Measurements from ENCODE around the gene ANKRD63. TPM values are rescaled to one million over a fixed set of nuclear protein-coding genes. Genes with fewer than 3 reads are reported as not detected.

The ANKRD63 gene
- total and polyA plus RNA-seq, 2 donors (not counting 1 experiment from before 2014, with no cell fraction given) = not detected

DNA sequence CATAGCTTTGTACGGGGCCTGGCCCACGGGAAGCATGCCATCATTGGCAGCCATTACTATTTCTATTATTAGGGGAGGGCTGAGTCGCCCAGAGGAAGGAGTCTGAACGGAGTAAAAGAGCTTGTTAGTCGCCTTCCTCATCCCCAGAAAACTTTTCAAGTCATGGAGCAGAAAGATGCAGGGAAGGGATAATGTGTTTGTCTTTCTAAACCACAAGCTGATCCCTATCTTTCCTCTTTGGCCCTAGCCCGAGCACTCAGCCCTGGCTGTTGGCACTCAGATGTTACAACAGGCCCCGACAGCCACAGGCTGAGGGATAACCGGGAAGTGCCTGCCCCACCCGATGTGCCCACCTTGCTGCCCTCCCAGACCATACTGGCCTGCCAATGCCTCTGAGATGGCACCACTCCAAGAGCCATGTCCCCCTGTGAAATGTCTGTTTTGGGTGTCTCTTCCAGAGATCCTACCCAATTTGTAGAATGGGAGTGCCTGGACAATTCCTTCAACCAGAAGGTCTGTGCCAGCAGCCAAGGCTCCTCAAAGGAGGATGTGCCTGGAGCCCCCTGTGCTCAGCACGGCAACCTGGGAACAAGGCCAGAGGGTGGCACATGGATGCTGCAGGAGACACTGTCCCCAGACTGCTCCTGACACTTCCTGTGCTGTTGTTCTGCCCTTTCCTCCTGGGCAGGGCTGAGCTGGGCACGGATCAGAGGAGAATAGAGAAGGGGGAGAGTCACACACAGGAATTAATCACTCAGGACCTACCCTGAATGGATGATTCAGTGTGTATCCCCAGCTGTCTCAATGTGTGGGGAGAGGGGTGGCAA, 33.2 kb downstream of the ANKRD63 start:
- no peaks in the 10 kb centered on the region for H3K79me2 ChIP-seq (ENCODE audit: control insufficient read depth, insufficient read depth, low read length)
- peak in 1 of 2 donors; percentile 63 for DNase-seq (ENCODE audit: low read depth in 2 of 2)
- H3K27me3 ChIP-seq (ENCODE audit: control insufficient read depth, insufficient read depth, low read length) = peaks cover 39% of the 10 kb centered on the region

DNA sequence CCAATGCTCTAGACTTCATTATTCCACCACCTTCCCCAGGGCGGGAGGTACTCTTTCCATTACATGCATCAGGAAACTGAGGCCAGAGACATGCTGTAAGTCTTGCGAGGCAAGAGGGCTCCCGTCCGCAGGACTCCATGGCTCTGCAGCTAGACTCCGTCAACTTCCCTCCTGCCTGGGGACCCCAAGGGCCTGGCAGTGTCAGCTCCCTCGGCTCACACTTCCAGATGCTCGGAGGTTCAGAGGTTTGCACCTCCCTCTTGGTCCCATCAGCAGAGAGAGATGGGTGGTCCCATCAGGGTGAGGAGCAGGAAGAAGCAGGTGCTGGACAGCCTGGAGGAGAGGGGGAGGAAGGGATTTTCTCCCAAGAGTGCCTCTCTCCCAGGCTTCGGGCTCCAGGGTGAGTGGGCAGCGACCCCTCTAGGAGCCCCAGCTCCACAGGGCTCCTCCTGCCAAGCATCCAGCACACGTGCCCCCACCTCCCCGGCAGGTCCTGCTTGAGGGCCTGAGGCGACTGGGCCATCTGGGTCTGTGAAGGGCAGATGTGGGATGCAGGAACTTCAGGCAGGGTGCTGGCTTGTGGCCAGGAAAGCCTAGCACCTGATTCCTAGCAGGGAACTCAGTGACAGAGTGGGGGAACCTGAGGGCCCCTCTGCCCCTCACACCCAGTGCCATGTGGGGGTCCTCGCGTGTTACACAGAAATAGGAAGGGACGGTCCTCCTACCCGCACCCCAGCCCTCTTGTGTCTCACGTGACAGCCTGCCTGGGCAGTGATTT, 34.7 kb downstream of the ANKRD63 start:
- no peak overlapping the region for H3K4me2 ChIP-seq (ENCODE audit: extremely low read depth, insufficient read depth, low read length)
- no peak overlapping the region for H2AFZ ChIP-seq (ENCODE audit: low read length)
- no peaks in the 10 kb centered on the region for H3K9me3 ChIP-seq (ENCODE audit: control insufficient read depth, insufficient read depth, low read depth, low read length)
- DNase-seq (ENCODE audit: low read depth in 2 of 2) = no peak
- no peaks in the 10 kb centered on the region for H3K79me2 ChIP-seq (ENCODE audit: control insufficient read depth, insufficient read depth, low read length)
- no peak overlapping the region for H3K27ac ChIP-seq (ENCODE audit: insufficient read depth, low read length)
- H3K4me1 ChIP-seq (ENCODE audit: control insufficient read depth, extremely low read depth, insufficient read depth, low read length) = no peaks in the 10 kb centered on the region
- H3K36me3 ChIP-seq (ENCODE audit: control insufficient read depth, insufficient read depth, low read length) = no peaks in the 10 kb centered on the region
- H3K9ac ChIP-seq (ENCODE audit: insufficient read depth, low read length) = no peak overlapping the region
- H3K27me3 ChIP-seq (ENCODE audit: control insufficient read depth, insufficient read depth, low read length) = peaks cover 28% of the 10 kb centered on the region
- TF ChIP-seq, protein P1, sequence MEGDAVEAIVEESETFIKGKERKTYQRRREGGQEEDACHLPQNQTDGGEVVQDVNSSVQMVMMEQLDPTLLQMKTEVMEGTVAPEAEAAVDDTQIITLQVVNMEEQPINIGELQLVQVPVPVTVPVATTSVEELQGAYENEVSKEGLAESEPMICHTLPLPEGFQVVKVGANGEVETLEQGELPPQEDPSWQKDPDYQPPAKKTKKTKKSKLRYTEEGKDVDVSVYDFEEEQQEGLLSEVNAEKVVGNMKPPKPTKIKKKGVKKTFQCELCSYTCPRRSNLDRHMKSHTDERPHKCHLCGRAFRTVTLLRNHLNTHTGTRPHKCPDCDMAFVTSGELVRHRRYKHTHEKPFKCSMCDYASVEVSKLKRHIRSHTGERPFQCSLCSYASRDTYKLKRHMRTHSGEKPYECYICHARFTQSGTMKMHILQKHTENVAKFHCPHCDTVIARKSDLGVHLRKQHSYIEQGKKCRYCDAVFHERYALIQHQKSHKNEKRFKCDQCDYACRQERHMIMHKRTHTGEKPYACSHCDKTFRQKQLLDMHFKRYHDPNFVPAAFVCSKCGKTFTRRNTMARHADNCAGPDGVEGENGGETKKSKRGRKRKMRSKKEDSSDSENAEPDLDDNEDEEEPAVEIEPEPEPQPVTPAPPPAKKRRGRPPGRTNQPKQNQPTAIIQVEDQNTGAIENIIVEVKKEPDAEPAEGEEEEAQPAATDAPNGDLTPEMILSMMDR (conservative IDR thresholded peaks at IDR 0.05 in 1 of 2, IDR thresholded peaks at IDR 0.05 in 1 of 2; ENCODE audit: low read depth in 1 of 2, low read length in 2 of 2) = no peak
- TF ChIP-seq EZH2 (IDR thresholded peaks at IDR 0.05; ENCODE audit: low read length, missing control alignments) = no peak
- H4K20me1 ChIP-seq (ENCODE audit: control insufficient read depth, extremely low read depth, insufficient read depth, low read length) = no peaks in the 10 kb centered on the region
- H3K4me3 ChIP-seq (replicated peaks in 1 of 4; ENCODE audit: control extremely low read depth in 1 of 4, insufficient read depth in 1 of 4, low read depth in 3 of 4, low read length in 4 of 4) = no peak overlapping the region

More for the DNA sequence above, 33.2 kb downstream of the ANKRD63 start:
- Histone ChIP-seq H2AFZ (ENCODE audit: low read length) (no peak overlapping the region), H3K27ac (ENCODE audit: insufficient read depth, low read length) (no peak overlapping the region), H3K4me3 (replicated peaks in 1 of 4; ENCODE audit: control extremely low read depth in 1 of 4, insufficient read depth in 1 of 4, low read depth in 3 of 4, low read length in 4 of 4) (no peak overlapping the region), H3K4me1 (ENCODE audit: control insufficient read depth, extremely low read depth, insufficient read depth, low read length) (no peaks in the 10 kb centered on the region), H3K36me3 (ENCODE audit: control insufficient read depth, insufficient read depth, low read length) (no peaks in the 10 kb centered on the region), H3K9me3 (ENCODE audit: control insufficient read depth, insufficient read depth, low read depth, low read length) (no peaks in the 10 kb centered on the region), H3K4me2 (ENCODE audit: extremely low read depth, insufficient read depth, low read length) (no peak overlapping the region), H3K9ac (ENCODE audit: insufficient read depth, low read length) (no peak overlapping the region), H4K20me1 (ENCODE audit: control insufficient read depth, extremely low read depth, insufficient read depth, low read length) (no peaks in the 10 kb centered on the region)
- TF ChIP-seq, protein P1 (conservative IDR thresholded peaks at IDR 0.05 in 1 of 2, IDR thresholded peaks at IDR 0.05 in 1 of 2; ENCODE audit: low read depth in 1 of 2, low read length in 2 of 2) = no peak
- no peak for TF ChIP-seq EZH2 (IDR thresholded peaks at IDR 0.05; ENCODE audit: low read length, missing control alignments)

GRCh38 chr15:40247406-40247971, 35.4 kb downstream of the ANKRD63 start:
- H3K36me3 ChIP-seq (ENCODE audit: control insufficient read depth, insufficient read depth, low read length) = no peaks in the 10 kb centered on the region
- no peaks in the 10 kb centered on the region for H3K9me3 ChIP-seq (ENCODE audit: control insufficient read depth, insufficient read depth, low read depth, low read length)
- peaks cover 25% of the 10 kb centered on the region for H3K27me3 ChIP-seq (ENCODE audit: control insufficient read depth, insufficient read depth, low read length)
- no peaks in the 10 kb centered on the region for H3K4me1 ChIP-seq (ENCODE audit: control insufficient read depth, extremely low read depth, insufficient read depth, low read length)
- H2AFZ ChIP-seq (ENCODE audit: low read length) = no peak overlapping the region
- no peak overlapping the region for H3K4me2 ChIP-seq (ENCODE audit: extremely low read depth, insufficient read depth, low read length)
- no peaks in the 10 kb centered on the region for H3K79me2 ChIP-seq (ENCODE audit: control insufficient read depth, insufficient read depth, low read length)
- no peak overlapping the region for H3K27ac ChIP-seq (ENCODE audit: insufficient read depth, low read length)
- TF ChIP-seq, protein P1 (conservative IDR thresholded peaks at IDR 0.05 in 1 of 2, IDR thresholded peaks at IDR 0.05 in 1 of 2; ENCODE audit: low read depth in 1 of 2, low read length in 2 of 2) = no peak
- H3K9ac ChIP-seq (ENCODE audit: insufficient read depth, low read length) = no peak overlapping the region
- no peak for DNase-seq (ENCODE audit: low read depth in 2 of 2)
- no peak overlapping the region for H3K4me3 ChIP-seq (replicated peaks in 1 of 4; ENCODE audit: control extremely low read depth in 1 of 4, insufficient read depth in 1 of 4, low read depth in 3 of 4, low read length in 4 of 4)
- H4K20me1 ChIP-seq (ENCODE audit: control insufficient read depth, extremely low read depth, insufficient read depth, low read length) = no peaks in the 10 kb centered on the region

All from fibroblast of lung (primary cell).